Measurements from ENCODE around the gene GPRC5C. TPM values are rescaled to one million over a fixed set of nuclear protein-coding genes. Genes with fewer than 3 reads are reported as not detected.

GPRC5C gene
- total RNA-seq, 1 donor from 2014 or later: 56.4 TPM

- Mint-ChIP-seq H3K4me1 (ENCODE audit: unreplicated experiment) (peaks cover 40% of the 10 kb centered on the region), H3K9me3 (ENCODE audit: unreplicated experiment) (no peaks in the 10 kb centered on the region), H3K36me3 (ENCODE audit: unreplicated experiment) (no peaks in the 10 kb centered on the region), H3K27ac (ENCODE audit: unreplicated experiment) (peak overlapping the region; percentile 89), H3K27me3 (ENCODE audit: unreplicated experiment) (no peaks in the 10 kb centered on the region), H3K4me3 (ENCODE audit: unreplicated experiment) (peak overlapping the region; percentile 79)
- DNase-seq (ENCODE audit: extremely low spot score, unreplicated experiment): no peak
- no peak for TF ChIP-seq CTCF (IDR thresholded peaks at IDR 0.05)
Measured at GRCh38 chr17:74429604-74430384, 2.1 kb upstream of the GPRC5C start.

- no peak for DNase-seq (ENCODE audit: extremely low spot score, unreplicated experiment)
- Mint-ChIP-seq H3K9me3 (ENCODE audit: unreplicated experiment) (no peaks in the 10 kb centered on the region), H3K27me3 (ENCODE audit: unreplicated experiment) (no peaks in the 10 kb centered on the region), H3K36me3 (ENCODE audit: unreplicated experiment) (no peaks in the 10 kb centered on the region), H3K4me3 (ENCODE audit: unreplicated experiment) (peak overlapping the region; percentile 79), H3K4me1 (ENCODE audit: unreplicated experiment) (peaks cover 42% of the 10 kb centered on the region), H3K27ac (ENCODE audit: unreplicated experiment) (peak overlapping the region; percentile 89)
- TF ChIP-seq CTCF (IDR thresholded peaks at IDR 0.05): no peak
Measured at GRCh38 chr17:74430385-74430705, 1.5 kb upstream of the GPRC5C start.

GRCh38 chr17:74430706-74431567 lies 951 bp upstream of the GPRC5C start:
- H3K9me3 Mint-ChIP-seq (ENCODE audit: unreplicated experiment): no peaks in the 10 kb centered on the region
- peak overlapping the region; percentile 79 for H3K4me3 Mint-ChIP-seq (ENCODE audit: unreplicated experiment)
- H3K27me3 Mint-ChIP-seq (ENCODE audit: unreplicated experiment): no peaks in the 10 kb centered on the region
- H3K4me1 Mint-ChIP-seq (ENCODE audit: unreplicated experiment): peaks cover 46% of the 10 kb centered on the region
- peak overlapping the region; percentile 89 for H3K27ac Mint-ChIP-seq (ENCODE audit: unreplicated experiment)
- peak; percentile 89 for DNase-seq (ENCODE audit: extremely low spot score, unreplicated experiment)
- no peaks in the 10 kb centered on the region for H3K36me3 Mint-ChIP-seq (ENCODE audit: unreplicated experiment)
- TF ChIP-seq CTCF (IDR thresholded peaks at IDR 0.05): no peak

GRCh38 chr17:74432424-74432690 lies 469 bp downstream of the GPRC5C start:
- H3K9me3 Mint-ChIP-seq (ENCODE audit: unreplicated experiment): no peaks in the 10 kb centered on the region
- H3K27me3 Mint-ChIP-seq (ENCODE audit: unreplicated experiment): no peaks in the 10 kb centered on the region
- H3K4me1 Mint-ChIP-seq (ENCODE audit: unreplicated experiment): peaks cover 48% of the 10 kb centered on the region
- no peak overlapping the region for H3K27ac Mint-ChIP-seq (ENCODE audit: unreplicated experiment)
- H3K4me3 Mint-ChIP-seq (ENCODE audit: unreplicated experiment): peak overlapping the region; percentile 76
- no peaks in the 10 kb centered on the region for H3K36me3 Mint-ChIP-seq (ENCODE audit: unreplicated experiment)
- no peak for DNase-seq (ENCODE audit: extremely low spot score, unreplicated experiment)
- TF ChIP-seq CTCF (IDR thresholded peaks at IDR 0.05): no peak

- Mint-ChIP-seq H3K9me3 (ENCODE audit: unreplicated experiment) (no peaks in the 10 kb centered on the region), H3K4me1 (ENCODE audit: unreplicated experiment) (peaks cover 48% of the 10 kb centered on the region), H3K36me3 (ENCODE audit: unreplicated experiment) (peaks cover 1% of the 10 kb centered on the region), H3K27ac (ENCODE audit: unreplicated experiment) (peak overlapping the region; percentile 54), H3K4me3 (ENCODE audit: unreplicated experiment) (peak overlapping the region; percentile 76), H3K27me3 (ENCODE audit: unreplicated experiment) (no peaks in the 10 kb centered on the region)
- no peak for TF ChIP-seq CTCF (IDR thresholded peaks at IDR 0.05)
- DNase-seq (ENCODE audit: extremely low spot score, unreplicated experiment): no peak
Measured at GRCh38 chr17:74432766-74433391, 991 bp downstream of the GPRC5C start.
